Immature natural killer cell (primary cell): ENCODE measurements around the gene TMEM248. TPM values are rescaled to one million over a fixed set of nuclear protein-coding genes. Genes with fewer than 3 reads are reported as not detected.

Experiments used
- DNase-seq, 3 donors: peaks; one replicate each; pipeline ENCODE4 v3.0.0; 2022; ENCODE audit warnings: mixed read lengths in 1 of 3
- H3K27ac Mint-ChIP-seq, 6 donors: one replicate each; pipeline ENCODE4 v1.8.0; 2020; ENCODE audit warnings: mixed read lengths in 6 of 6, mild to moderate bottlenecking in 5 of 6, inconsistent platforms in 4 of 6, moderate library complexity in 3 of 6
- H3K27me3 Mint-ChIP-seq, 3 donors: one replicate each; pipeline ENCODE4 v1.8.0; 2020 to 2021; ENCODE audit warnings: low read depth in 3 of 3, mild to moderate bottlenecking in 3 of 3, mixed read lengths in 3 of 3, moderate library complexity in 3 of 3, inconsistent platforms in 1 of 3
- H3K36me3 Mint-ChIP-seq, 3 donors: one replicate each; pipeline ENCODE4 v1.8.0; 2020; ENCODE audit warnings: mixed read lengths in 3 of 3, inconsistent platforms in 2 of 3, mild to moderate bottlenecking in 2 of 3
- H3K4me1 Mint-ChIP-seq, 2 donors: one replicate each; pipeline ENCODE4 v1.8.0; 2020; ENCODE audit warnings: inconsistent platforms in 2 of 2, mild to moderate bottlenecking in 2 of 2, mixed read lengths in 2 of 2, moderate library complexity in 1 of 2
- H3K4me3 Mint-ChIP-seq, 5 donors: one replicate each; pipeline ENCODE4 v1.8.0; 2020; ENCODE audit warnings: mild to moderate bottlenecking in 5 of 5, mixed read lengths in 5 of 5, inconsistent platforms in 3 of 5, moderate library complexity in 3 of 5
- H3K9me3 Mint-ChIP-seq, 6 donors: one replicate each; pipeline ENCODE4 v1.8.0; 2020; ENCODE audit warnings: mild to moderate bottlenecking in 6 of 6, mixed read lengths in 6 of 6, inconsistent platforms in 4 of 6, moderate library complexity in 3 of 6
- polyA plus RNA-seq, 3 donors: library from polyadenylated mRNA; unstranded; fragments of 300-500 nt; fragmentation: Illumina TruSeq; gene quantifications; one replicate each; pipeline ENCODE4 v1.2.3, GENCODE V29; 2021

The TMEM248 gene
- polyA plus RNA-seq, 3 donors from 2014 or later = 107 to 124 (median 114) TPM

GRCh38 chr7:67006965-67007364 is 85.9 kb downstream of the TMEM248 start:
- Mint-ChIP-seq H3K9me3 (no peaks in the 10 kb centered on the region), H3K27me3 (peaks cover 0 to 1% (median 0%) of the 10 kb centered on the region in 3 donors), H3K27ac (no peak overlapping the region), H3K4me1 (no peaks in the 10 kb centered on the region), H3K4me3 (no peak overlapping the region), H3K36me3 (peaks cover 15 to 21% (median 20%) of the 10 kb centered on the region in 3 donors)
- no peak for DNase-seq

Other genes starting within 250 kb of the TMEM248 start
- gene RABGEF1, start 180.5 kb upstream of the TMEM248 start, polyA plus RNA-seq = 10 to 100 TPM; 13.8 to 30.3 (median 22.6) TPM
- 10 to 100 TPM; 47.3 to 65.8 (median 48.3) TPM for gene SBDS, start 74.4 kb downstream of the TMEM248 start, polyA plus RNA-seq
- gene TYW1, start 75.6 kb downstream of the TMEM248 start, polyA plus RNA-seq = 10 to 100 TPM in 2 of 3 donors, 1 to 10 TPM in 1; 9.8 to 25.9 (median 17.6) TPM